ENCODE results near the gene PLAC8.

The PLAC8 gene

DNA sequence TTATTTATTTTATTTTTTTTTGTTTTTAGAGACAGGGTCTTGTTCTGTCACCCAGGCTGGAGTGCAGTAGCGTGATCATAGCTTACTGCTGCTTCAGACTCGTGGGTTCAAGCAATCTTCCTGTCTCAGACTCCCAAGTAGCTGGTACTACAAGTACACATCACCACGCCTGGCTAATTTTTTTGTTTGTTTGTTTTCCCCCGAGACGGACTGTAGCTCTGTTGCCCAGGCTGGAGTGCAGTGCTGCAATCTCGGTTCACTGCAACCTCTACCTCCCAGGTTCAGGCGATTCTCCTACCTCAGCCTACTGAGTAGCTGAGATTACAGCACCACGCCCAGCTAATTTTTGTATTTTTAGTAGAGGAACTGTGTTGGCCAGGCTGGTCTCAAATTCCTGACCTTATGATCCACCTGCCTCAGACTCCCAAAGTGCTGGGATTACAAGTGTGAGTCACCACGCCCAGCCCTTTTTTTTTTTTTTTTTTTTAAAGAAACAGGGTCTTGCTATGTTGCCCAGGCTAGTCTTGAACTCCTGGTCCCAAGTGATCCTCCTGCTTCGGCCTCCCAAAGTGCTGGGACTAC is 47.4 kb downstream of the PLAC8 start:
- H3K27ac ChIP-seq (ENCODE audit: low read length, poor library complexity, severe bottlenecking), result no peak overlapping the region
- no peak overlapping the region for H2AFZ ChIP-seq (ENCODE audit: low read depth, low read length)
- H3K9ac ChIP-seq (ENCODE audit: low read length), result no peak overlapping the region
- no peaks in the 10 kb centered on the region for H3K27me3 ChIP-seq (ENCODE audit: control insufficient read depth in 1 of 2, insufficient read depth in 1 of 2, low read length in 2 of 2)
- H3K14ac ChIP-seq (ENCODE audit: low read length in 2 of 2), result no peak overlapping the region
- H3K4ac ChIP-seq (ENCODE audit: low read depth in 1 of 2, low read length in 2 of 2), result no peak overlapping the region
- H2AK5ac ChIP-seq (ENCODE audit: low read length, severe bottlenecking), result no peak overlapping the region
- no peak for DNase-seq
- H3K18ac ChIP-seq (ENCODE audit: low read depth in 1 of 2, low read length in 2 of 2), result no peak overlapping the region
- H3K9me3 ChIP-seq (ENCODE audit: control insufficient read depth, low read length), result no peaks in the 10 kb centered on the region
- H3K36me3 ChIP-seq (ENCODE audit: control insufficient read depth in 1 of 2, insufficient read depth in 2 of 2, low read depth in 1 of 2, low read length in 2 of 2), result peaks cover 21 to 83% of the 10 kb centered on the region in 2 experiments
- H2BK12ac ChIP-seq (ENCODE audit: low read length in 2 of 2), result no peak overlapping the region
- H2BK5ac ChIP-seq (ENCODE audit: low read depth, low read length, poor library complexity, severe bottlenecking), result no peak overlapping the region
- no peak overlapping the region for H2BK120ac ChIP-seq (ENCODE audit: low read depth, low read length)
- 59% methylated on average over 8 of the region's 10 CpGs for WGBS
- H3K23ac ChIP-seq (ENCODE audit: low read length in 2 of 2), result no peak overlapping the region
- H4K8ac ChIP-seq (ENCODE audit: low read length), result no peak overlapping the region
- H3K4me2 ChIP-seq (ENCODE audit: low read length, poor library complexity, severe bottlenecking), result no peak overlapping the region
- no peak overlapping the region for H3K4me3 ChIP-seq (ENCODE audit: insufficient read depth in 1 of 2, low read depth in 1 of 2, low read length in 2 of 2)
- H4K91ac ChIP-seq (ENCODE audit: low read length), result no peak overlapping the region
- H2BK15ac ChIP-seq (ENCODE audit: low read depth, poor library complexity, severe bottlenecking), result no peak overlapping the region
- H3K4me1 ChIP-seq (ENCODE audit: control insufficient read depth, insufficient read depth, low read depth, low read length), result peaks cover 2% of the 10 kb centered on the region
- peaks cover 3% of the 10 kb centered on the region for H3K79me1 ChIP-seq (replicated peaks; ENCODE audit: low read length, poor library complexity, severe bottlenecking)

DNA sequence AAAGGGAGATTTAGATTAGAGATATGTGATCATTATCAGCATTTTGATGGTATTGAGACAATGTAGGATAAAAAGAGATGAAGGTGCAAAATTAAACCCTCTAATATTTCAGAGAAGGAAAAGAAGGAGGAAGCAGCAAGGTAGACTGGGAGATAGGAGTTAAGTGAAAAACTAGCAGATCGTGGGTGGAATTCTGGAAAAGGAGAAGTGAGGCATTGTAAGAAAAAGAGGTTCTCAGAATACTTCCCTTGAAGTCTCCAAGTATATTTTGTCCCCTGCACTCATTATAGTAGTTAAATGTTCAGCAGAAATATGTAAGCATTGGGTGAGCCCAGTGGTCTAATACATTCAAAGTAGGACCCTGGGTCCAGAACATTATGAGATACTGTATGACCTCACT is 49.3 kb downstream of the PLAC8 start:
- Histone ChIP-seq H3K4ac (ENCODE audit: low read depth in 1 of 2, low read length in 2 of 2) (no peak overlapping the region), H3K18ac (ENCODE audit: low read depth in 1 of 2, low read length in 2 of 2) (no peak overlapping the region), H3K4me3 (ENCODE audit: insufficient read depth in 1 of 2, low read depth in 1 of 2, low read length in 2 of 2) (no peak overlapping the region), H3K27me3 (ENCODE audit: control insufficient read depth in 1 of 2, insufficient read depth in 1 of 2, low read length in 2 of 2) (no peaks in the 10 kb centered on the region), H2BK12ac (ENCODE audit: low read length in 2 of 2) (no peak overlapping the region), H4K8ac (ENCODE audit: low read length) (no peak overlapping the region), H3K9me3 (ENCODE audit: control insufficient read depth, low read length) (no peaks in the 10 kb centered on the region), H3K79me1 (replicated peaks; ENCODE audit: low read length, poor library complexity, severe bottlenecking) (peaks cover 3% of the 10 kb centered on the region), H4K91ac (ENCODE audit: low read length) (no peak overlapping the region), H3K27ac (ENCODE audit: low read length, poor library complexity, severe bottlenecking) (no peak overlapping the region), H3K14ac (ENCODE audit: low read length in 2 of 2) (no peak overlapping the region), H2BK15ac (ENCODE audit: low read depth, poor library complexity, severe bottlenecking) (no peak overlapping the region), H3K4me2 (ENCODE audit: low read length, poor library complexity, severe bottlenecking) (no peak overlapping the region), H3K36me3 (ENCODE audit: control insufficient read depth in 1 of 2, insufficient read depth in 2 of 2, low read depth in 1 of 2, low read length in 2 of 2) (peaks cover 14 to 83% of the 10 kb centered on the region in 2 experiments), H3K23ac (ENCODE audit: low read length in 2 of 2) (no peak overlapping the region), H2BK5ac (ENCODE audit: low read depth, low read length, poor library complexity, severe bottlenecking) (no peak overlapping the region), H2AFZ (ENCODE audit: low read depth, low read length) (no peak overlapping the region), H3K9ac (ENCODE audit: low read length) (no peak overlapping the region), H2AK5ac (ENCODE audit: low read length, severe bottlenecking) (no peak overlapping the region), H2BK120ac (ENCODE audit: low read depth, low read length) (no peak overlapping the region), H3K4me1 (ENCODE audit: control insufficient read depth, insufficient read depth, low read depth, low read length) (peaks cover 2% of the 10 kb centered on the region)
- WGBS, result 86% methylated on average over 1 of the region's 1 CpG
- no peak for DNase-seq

- no peak for DNase-seq
- Histone ChIP-seq H3K23ac (ENCODE audit: low read length in 2 of 2) (no peak overlapping the region), H4K91ac (ENCODE audit: low read length) (no peak overlapping the region), H3K36me3 (ENCODE audit: control insufficient read depth in 1 of 2, insufficient read depth in 2 of 2, low read depth in 1 of 2, low read length in 2 of 2) (peaks cover 14 to 74% of the 10 kb centered on the region in 2 experiments), H2AK5ac (ENCODE audit: low read length, severe bottlenecking) (no peak overlapping the region), H2BK12ac (ENCODE audit: low read length in 2 of 2) (no peak overlapping the region), H3K4ac (ENCODE audit: low read depth in 1 of 2, low read length in 2 of 2) (no peak overlapping the region), H3K27ac (ENCODE audit: low read length, poor library complexity, severe bottlenecking) (no peak overlapping the region), H3K4me3 (ENCODE audit: insufficient read depth in 1 of 2, low read depth in 1 of 2, low read length in 2 of 2) (no peak overlapping the region), H2BK15ac (ENCODE audit: low read depth, poor library complexity, severe bottlenecking) (no peak overlapping the region), H3K79me1 (replicated peaks; ENCODE audit: low read length, poor library complexity, severe bottlenecking) (peaks cover 3% of the 10 kb centered on the region), H3K27me3 (ENCODE audit: control insufficient read depth in 1 of 2, insufficient read depth in 1 of 2, low read length in 2 of 2) (no peaks in the 10 kb centered on the region), H3K4me1 (ENCODE audit: control insufficient read depth, insufficient read depth, low read depth, low read length) (peaks cover 2% of the 10 kb centered on the region), H2BK5ac (ENCODE audit: low read depth, low read length, poor library complexity, severe bottlenecking) (no peak overlapping the region), H4K8ac (ENCODE audit: low read length) (no peak overlapping the region), H3K4me2 (ENCODE audit: low read length, poor library complexity, severe bottlenecking) (no peak overlapping the region), H3K18ac (ENCODE audit: low read depth in 1 of 2, low read length in 2 of 2) (no peak overlapping the region), H3K9me3 (ENCODE audit: control insufficient read depth, low read length) (no peaks in the 10 kb centered on the region), H2AFZ (ENCODE audit: low read depth, low read length) (no peak overlapping the region), H2BK120ac (ENCODE audit: low read depth, low read length) (no peak overlapping the region), H3K9ac (ENCODE audit: low read length) (no peak overlapping the region), H3K14ac (ENCODE audit: low read length in 2 of 2) (no peak overlapping the region)
- 89% methylated on average over 4 of the region's 4 CpGs for WGBS
These were observed 51.8 kb downstream of the PLAC8 start for GRCh38 chr4:83062739-83063138.

GRCh38 chr4:83054928-83055327 is 59.6 kb downstream of the PLAC8 start:
- H4K91ac ChIP-seq (ENCODE audit: low read length), result no peak overlapping the region
- no peak overlapping the region for H2BK5ac ChIP-seq (ENCODE audit: low read depth, low read length, poor library complexity, severe bottlenecking)

More at GRCh38 chr4:83054928-83055327, 59.6 kb downstream of the PLAC8 start:
- H3K23ac ChIP-seq (ENCODE audit: low read length in 2 of 2), result no peak overlapping the region
- no peak overlapping the region for H2AFZ ChIP-seq (ENCODE audit: low read depth, low read length)
- no peak overlapping the region for H2BK12ac ChIP-seq (ENCODE audit: low read length in 2 of 2)
- no peak overlapping the region for H3K18ac ChIP-seq (ENCODE audit: low read depth in 1 of 2, low read length in 2 of 2)
- no peak overlapping the region for H3K27ac ChIP-seq (ENCODE audit: low read length, poor library complexity, severe bottlenecking)
- no peak overlapping the region for H3K14ac ChIP-seq (ENCODE audit: low read length in 2 of 2)
- H3K36me3 ChIP-seq (ENCODE audit: control insufficient read depth in 1 of 2, insufficient read depth in 2 of 2, low read depth in 1 of 2, low read length in 2 of 2), result peaks cover 13 to 59% of the 10 kb centered on the region in 2 experiments
- H3K4me1 ChIP-seq (ENCODE audit: control insufficient read depth, insufficient read depth, low read depth, low read length), result no peaks in the 10 kb centered on the region
- no peak overlapping the region for H3K4ac ChIP-seq (ENCODE audit: low read depth in 1 of 2, low read length in 2 of 2)
- peak; percentile 22 for DNase-seq
- no peaks in the 10 kb centered on the region for H3K27me3 ChIP-seq (ENCODE audit: control insufficient read depth in 1 of 2, insufficient read depth in 1 of 2, low read length in 2 of 2)
- H4K8ac ChIP-seq (ENCODE audit: low read length), result no peak overlapping the region
- H3K4me3 ChIP-seq (ENCODE audit: insufficient read depth in 1 of 2, low read depth in 1 of 2, low read length in 2 of 2), result no peak overlapping the region
- H3K4me2 ChIP-seq (ENCODE audit: low read length, poor library complexity, severe bottlenecking), result no peak overlapping the region
- H2AK5ac ChIP-seq (ENCODE audit: low read length, severe bottlenecking), result no peak overlapping the region
- no peaks in the 10 kb centered on the region for H3K9me3 ChIP-seq (ENCODE audit: control insufficient read depth, low read length)
- no peak overlapping the region for H3K9ac ChIP-seq (ENCODE audit: low read length)
- H3K79me1 ChIP-seq (replicated peaks; ENCODE audit: low read length, poor library complexity, severe bottlenecking), result peaks cover 14% of the 10 kb centered on the region
- no peak overlapping the region for H2BK120ac ChIP-seq (ENCODE audit: low read depth, low read length)
- H2BK15ac ChIP-seq (ENCODE audit: low read depth, poor library complexity, severe bottlenecking), result no peak overlapping the region
